Prostate gland (tissue), 2 donors: Measurements from ENCODE around the gene TMEM120B. TPM values are rescaled to one million over a fixed set of nuclear protein-coding genes. Genes with fewer than 3 reads are reported as not detected.

Experiments used
- DNase-seq: peaks from one replicate; pipeline ENCODE4 v3.0.0-alpha.2; 2019; ENCODE audit warnings: low spot score
- H3K27ac ChIP-seq, 2 donors: fragments of 200-600 bp; sonication (generic); 2 replicates each; pipeline ENCODE4 v1.5.1; 2017 to 2019
- H3K27me3 ChIP-seq: fragments of 200-600 bp; sonication (generic); replicated peaks from 2 replicates; pipeline ENCODE4 v1.5.1; 2019; ENCODE audit not compliant: insufficient read depth
- H3K36me3 ChIP-seq, 2 donors: fragments of 200-600 bp; sonication (generic); 1 replicate in 1 of 2; 2 replicates in 1 of 2; pipeline versions ENCODE4 v1.5.1 to v1.8.1; 2017 to 2019
- H3K4me1 ChIP-seq: fragments of 200-600 bp; sonication (generic); replicated peaks from 2 replicates; pipeline ENCODE4 v1.5.1; 2019
- H3K4me3 ChIP-seq, 2 donors: fragments of 200-600 bp; sonication (generic); 2 replicates each; pipeline ENCODE4 v1.5.1; 2017 to 2019
- H3K9me3 ChIP-seq: fragments of 200-600 bp; sonication (generic); 2 replicates; pipeline ENCODE4 v1.5.1; 2017
- POLR2A ChIP-seq: fragments of 450-650 bp; IDR thresholded peaks from one replicate; pipeline ENCODE4 v1.6.1; 2016; ENCODE audit warnings: antibody characterized with exemption, mild to moderate bottlenecking
- POLR2AphosphoS5 ChIP-seq: sonication (generic); formaldehyde crosslinking; IDR thresholded peaks from one replicate; pipeline ENCODE4 v1.6.1; 2017; ENCODE audit warnings: antibody characterized with exemption
- WGBS: methylation state at CpG from one replicate; pipeline ENCODE4 v1.1.5; 2018; 5-methylcytosine and 5-hydroxymethylcytosine counted together
- intact Hi-C: fragments of 100-400 bp; cut with DNase I; formaldehyde crosslinking; loops from one replicate; pipeline ENCODE4 v1.14.2; 2022
- total RNA-seq, 2 donors: library from RNA; depleted of rRNA; stranded (reverse); fragments of >200 nt; gene quantifications; one replicate each; pipeline ENCODE4 v1.1.0, GENCODE V29; 2016
- TF ChIP-seq, protein P1 (sequence below), 4 experiments: fragments of 200-600 bp in 2 of 4; fragments of 450-650 bp in 2 of 4; sonication (generic) in 2 of 4; IDR thresholded peaks; 1 replicate in 3 of 4; 2 replicates in 1 of 4; pipeline ENCODE4 v1.5.1; 2016 to 2019; ENCODE audit warnings: antibody characterized with exemption in 4 of 4, mild to moderate bottlenecking in 2 of 4, moderate library complexity in 2 of 4

Gene TMEM120B
- total RNA-seq, 2 donors from 2014 or later = 9.5 to 12.2 TPM

DNA sequence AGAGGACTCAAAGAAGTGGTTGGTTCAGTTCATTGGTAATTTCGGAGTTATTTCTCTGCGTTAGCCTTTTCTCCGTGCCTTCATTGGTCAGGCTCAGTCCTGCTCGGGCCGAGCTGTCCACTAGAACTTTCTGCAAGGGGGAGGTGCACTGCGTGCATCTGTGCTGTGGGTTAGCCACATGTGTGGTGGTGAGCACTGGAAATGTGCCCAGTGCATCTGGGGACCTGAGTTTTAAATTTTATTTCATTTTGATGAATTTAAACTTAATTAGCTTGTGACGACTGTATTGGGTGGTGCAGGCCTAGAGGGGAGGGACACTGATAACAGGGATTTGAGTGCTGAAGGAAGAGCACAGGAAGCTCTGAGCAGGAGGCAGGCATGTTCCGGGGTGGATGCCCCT lies 115.8 kb downstream of the TMEM120B start:
- intact Hi-C loops = no loop called here
- Histone ChIP-seq H3K27ac (no peak overlapping the region), H3K4me1 (no peaks in the 10 kb centered on the region), H3K9me3 (no peaks in the 10 kb centered on the region), H3K36me3 (peaks cover 9 to 26% of the 10 kb centered on the region in 2 donors), H3K4me3 (no peak overlapping the region), H3K27me3 (no peaks in the 10 kb centered on the region)
- DNase-seq = no peak
- 85% methylated on average over 8 of the region's 8 CpGs for WGBS
- TF ChIP-seq POLR2A (no peak), POLR2AphosphoS5 (no peak)
- TF ChIP-seq, protein P1, sequence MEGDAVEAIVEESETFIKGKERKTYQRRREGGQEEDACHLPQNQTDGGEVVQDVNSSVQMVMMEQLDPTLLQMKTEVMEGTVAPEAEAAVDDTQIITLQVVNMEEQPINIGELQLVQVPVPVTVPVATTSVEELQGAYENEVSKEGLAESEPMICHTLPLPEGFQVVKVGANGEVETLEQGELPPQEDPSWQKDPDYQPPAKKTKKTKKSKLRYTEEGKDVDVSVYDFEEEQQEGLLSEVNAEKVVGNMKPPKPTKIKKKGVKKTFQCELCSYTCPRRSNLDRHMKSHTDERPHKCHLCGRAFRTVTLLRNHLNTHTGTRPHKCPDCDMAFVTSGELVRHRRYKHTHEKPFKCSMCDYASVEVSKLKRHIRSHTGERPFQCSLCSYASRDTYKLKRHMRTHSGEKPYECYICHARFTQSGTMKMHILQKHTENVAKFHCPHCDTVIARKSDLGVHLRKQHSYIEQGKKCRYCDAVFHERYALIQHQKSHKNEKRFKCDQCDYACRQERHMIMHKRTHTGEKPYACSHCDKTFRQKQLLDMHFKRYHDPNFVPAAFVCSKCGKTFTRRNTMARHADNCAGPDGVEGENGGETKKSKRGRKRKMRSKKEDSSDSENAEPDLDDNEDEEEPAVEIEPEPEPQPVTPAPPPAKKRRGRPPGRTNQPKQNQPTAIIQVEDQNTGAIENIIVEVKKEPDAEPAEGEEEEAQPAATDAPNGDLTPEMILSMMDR (IDR thresholded peaks at IDR 0.05) = no peak

DNA sequence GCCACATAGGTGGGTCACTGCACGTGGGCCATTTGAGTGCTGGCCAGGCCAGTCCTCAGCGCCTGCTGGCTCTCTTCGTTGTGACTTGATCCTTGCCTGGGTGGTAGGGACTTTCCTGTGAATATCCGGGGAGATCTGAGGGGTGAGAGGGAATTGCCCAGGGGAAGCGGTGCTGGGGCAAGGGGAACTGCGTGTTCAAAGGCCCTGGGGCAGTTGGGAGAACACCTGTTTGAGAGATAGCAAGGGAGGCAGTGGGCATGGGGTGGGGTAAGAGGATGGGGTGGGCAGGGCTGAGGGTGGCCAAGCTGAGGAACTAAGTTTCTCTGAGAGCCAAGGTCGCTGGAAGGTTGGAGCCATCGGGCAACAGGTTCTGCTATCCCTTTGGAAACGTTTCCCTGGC lies 116.3 kb downstream of the TMEM120B start:
- Histone ChIP-seq H3K9me3 (no peaks in the 10 kb centered on the region), H3K4me1 (no peaks in the 10 kb centered on the region), H3K36me3 (peaks cover 9 to 26% of the 10 kb centered on the region in 2 donors), H3K4me3 (no peak overlapping the region), H3K27me3 (no peaks in the 10 kb centered on the region), H3K27ac (no peak overlapping the region)
- DNase-seq = no peak
- WGBS = 81% methylated on average over 9 of the region's 9 CpGs
- no peak for TF ChIP-seq POLR2AphosphoS5
- no peak for TF ChIP-seq POLR2A
- TF ChIP-seq, protein P1 (IDR thresholded peaks at IDR 0.05) = no peak
- intact Hi-C loops = no loop called here

DNA sequence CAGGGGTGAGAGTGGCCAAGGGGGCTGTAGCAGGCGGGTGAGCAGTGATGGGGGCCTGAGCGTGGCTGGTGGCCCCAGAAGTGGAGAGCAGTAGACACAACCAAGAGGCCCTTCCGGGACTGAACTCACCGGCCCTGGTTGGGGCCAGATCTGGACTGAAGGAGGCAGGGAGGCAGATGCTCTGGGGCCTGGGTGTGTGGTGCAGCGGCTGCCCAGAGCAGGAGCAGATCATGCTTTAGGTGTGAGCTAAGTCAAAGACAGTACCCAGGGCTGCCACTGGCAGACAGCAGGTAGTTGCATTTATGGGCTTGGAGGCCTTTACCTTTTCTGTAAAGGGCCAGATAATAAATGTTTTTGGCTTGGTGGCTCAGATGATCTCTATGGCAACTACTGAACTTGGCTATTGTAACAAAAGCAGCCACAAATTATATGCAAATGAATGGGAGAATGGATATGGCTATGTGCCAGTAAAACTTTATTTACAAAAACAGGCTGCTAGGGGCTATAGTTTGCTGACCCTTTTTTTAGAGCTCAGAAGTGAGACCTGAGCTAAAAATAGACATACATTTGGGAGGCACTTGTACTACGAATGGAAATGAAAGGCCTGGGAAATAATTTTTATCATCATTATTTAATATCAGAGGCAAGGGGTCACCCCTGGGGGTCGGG lies 116.8 kb downstream of the TMEM120B start:
- no peak for DNase-seq
- Histone ChIP-seq H3K27ac (no peak overlapping the region), H3K4me3 (no peak overlapping the region), H3K4me1 (no peaks in the 10 kb centered on the region), H3K36me3 (peaks cover 9 to 26% of the 10 kb centered on the region in 2 donors), H3K27me3 (no peaks in the 10 kb centered on the region), H3K9me3 (no peaks in the 10 kb centered on the region)
- WGBS = 72% methylated on average over 7 of the region's 7 CpGs
- intact Hi-C loops = no loop called here
- TF ChIP-seq POLR2AphosphoS5 (no peak), POLR2A (no peak)
- TF ChIP-seq, protein P1 (IDR thresholded peaks at IDR 0.05) = no peak

DNA sequence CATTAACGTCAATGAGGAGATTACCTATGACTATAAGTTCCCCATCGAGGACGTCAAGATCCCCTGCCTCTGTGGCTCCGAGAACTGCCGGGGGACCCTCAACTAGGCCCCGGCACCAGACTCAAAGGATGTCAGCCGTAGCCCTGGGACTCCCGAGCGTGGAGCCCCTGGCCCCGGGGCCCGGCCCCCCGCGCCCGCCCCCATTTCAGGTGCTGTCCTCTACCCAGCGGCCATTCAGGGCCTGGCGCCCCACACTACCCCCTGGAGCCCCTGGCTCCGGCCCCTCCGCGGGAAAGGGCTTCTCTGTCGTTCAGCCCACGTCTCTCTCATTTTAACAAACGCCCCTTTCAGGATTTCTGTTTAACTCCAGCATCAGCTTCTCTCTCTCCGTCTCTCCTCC lies 117.6 kb downstream of the TMEM120B start:
- no peaks in the 10 kb centered on the region for H3K9me3 ChIP-seq
- H3K4me3 ChIP-seq = no peak overlapping the region
- H3K27me3 ChIP-seq = no peaks in the 10 kb centered on the region
- peaks cover 9 to 26% of the 10 kb centered on the region in 2 donors for H3K36me3 ChIP-seq
- no peak overlapping the region for H3K27ac ChIP-seq
- TF ChIP-seq, protein P1 (IDR thresholded peaks at IDR 0.05) = no peak
- TF ChIP-seq POLR2A = no peak
- no peak for TF ChIP-seq POLR2AphosphoS5
- no peak for DNase-seq
- WGBS = 91% methylated on average over 21 of the region's 23 CpGs
- intact Hi-C loops = no loop called here
- no peaks in the 10 kb centered on the region for H3K4me1 ChIP-seq

DNA sequence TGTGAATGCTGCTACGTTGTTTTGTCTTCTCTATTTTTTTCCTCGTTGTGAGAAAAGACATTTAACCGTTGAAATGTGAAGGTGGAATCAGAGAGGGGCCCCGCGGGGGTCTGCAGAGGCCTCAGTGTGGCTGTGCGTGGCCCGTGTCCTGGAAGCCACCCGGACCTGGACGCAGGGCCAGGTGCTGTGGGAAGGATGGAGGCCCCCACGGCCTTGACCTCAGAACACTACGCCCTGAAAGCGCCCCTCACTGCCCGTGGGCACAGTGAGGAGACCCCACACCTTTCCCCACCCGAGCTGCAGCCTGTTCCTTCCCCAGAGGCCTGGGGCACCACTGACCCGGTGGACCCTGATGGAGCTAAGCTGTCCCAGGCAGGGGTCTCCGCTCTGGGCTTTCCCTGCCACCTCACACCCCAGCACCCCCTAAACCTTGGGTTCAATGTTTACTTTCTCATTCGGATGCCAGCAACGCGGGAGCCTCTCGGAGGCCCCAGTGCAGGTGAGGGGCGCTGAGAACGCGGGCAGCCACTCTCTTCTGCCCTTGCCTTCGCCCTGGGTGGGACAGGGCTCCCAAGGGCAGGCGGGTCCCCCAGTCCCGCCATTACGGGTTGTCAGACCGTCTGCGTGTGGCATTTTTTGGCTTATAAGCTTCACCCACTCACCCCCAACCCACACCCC lies 118.2 kb downstream of the TMEM120B start:
- H3K36me3 ChIP-seq = peaks cover 9 to 26% of the 10 kb centered on the region in 2 donors

More for the DNA sequence above, 118.2 kb downstream of the TMEM120B start:
- no peaks in the 10 kb centered on the region for H3K9me3 ChIP-seq
- DNase-seq = no peak
- intact Hi-C loops = no loop called here
- WGBS = 87% methylated on average over 27 of the region's 29 CpGs
- H3K27ac ChIP-seq = no peak overlapping the region
- H3K4me3 ChIP-seq = no peak overlapping the region
- TF ChIP-seq POLR2A (no peak), POLR2AphosphoS5 (no peak)
- TF ChIP-seq, protein P1 (IDR thresholded peaks at IDR 0.05) = no peak
- H3K27me3 ChIP-seq = no peaks in the 10 kb centered on the region
- no peaks in the 10 kb centered on the region for H3K4me1 ChIP-seq
